Epithelial cell of proximal tubule (primary cell): Measurements from ENCODE around the gene C1QL1. TPM values are rescaled to one million over a fixed set of nuclear protein-coding genes. Genes with fewer than 3 reads are reported as not detected.

ENCODE experiments used
- DNase-seq: peaks from one replicate; pipeline ENCODE4 v3.0.0-alpha.2; 2011; ENCODE audit warnings: low read depth
- H3K4me3 ChIP-seq: 2 replicates; pipeline ENCODE4 v1.5.1; 2011; ENCODE audit warnings: low read depth, mild to moderate bottlenecking, low read length
- CTCF ChIP-seq: conservative IDR thresholded peaks from 2 replicates; pipeline ENCODE4 v1.5.1; 2012; ENCODE audit warnings: low read depth, mild to moderate bottlenecking, low read length
- total RNA-seq: library from RNA; depleted of rRNA; stranded (reverse); fragments of >200 nt; gene quantifications from 2 replicates; pipeline ENCODE4 v1.2.3, GENCODE V29; 2015

Gene C1QL1
- total RNA-seq, 1 donor from 2014 or later, result not detected

- DNase-seq, result no peak
- peak overlapping the region; percentile 52 for H3K4me3 ChIP-seq
- TF ChIP-seq CTCF, result no peak
Observed at GRCh38 chr17:44970136-44970741, 2.1 kb upstream of the C1QL1 start.

GRCh38 chr17:44969144-44969780 lies 1.2 kb upstream of the C1QL1 start:
- H3K4me3 ChIP-seq, result no peak overlapping the region
- no peak for DNase-seq
- TF ChIP-seq CTCF, result no peak

GRCh38 chr17:44967907-44968224 lies 237 bp downstream of the C1QL1 start:
- no peak for DNase-seq
- no peak for TF ChIP-seq CTCF
- H3K4me3 ChIP-seq, result no peak overlapping the region

GRCh38 chr17:44967026-44967906 lies 837 bp downstream of the C1QL1 start:
- DNase-seq, result no peak
- no peak for TF ChIP-seq CTCF
- no peak overlapping the region for H3K4me3 ChIP-seq

GRCh38 chr17:44966348-44967025 lies 1.6 kb downstream of the C1QL1 start:
- DNase-seq, result no peak
- H3K4me3 ChIP-seq, result no peak overlapping the region
- TF ChIP-seq CTCF, result no peak

GRCh38 chr17:44965481-44966234 lies 2.4 kb downstream of the C1QL1 start:
- H3K4me3 ChIP-seq, result no peak overlapping the region
- no peak for DNase-seq
- no peak for TF ChIP-seq CTCF
